Kidney (tissue), 14 donors: ENCODE results near the gene ARHGEF38. TPM values are rescaled to one million over a fixed set of nuclear protein-coding genes. Genes with fewer than 3 reads are reported as not detected.

Experiments
- DNase-seq, 5 donors: peaks; one replicate each; pipeline ENCODE4 v3.0.0-alpha.2; 2013 to 2020
- FAIRE-seq: peaks from 2 replicates; lab custom pipeline; 2012; peaks lifted over from hg19 to GRCh38; lab: Jason Lieb, UNC
- H3K27ac ChIP-seq, 2 donors: one replicate each; pipeline ENCODE4 v1.7.0; 2013; ENCODE audit warnings: low read depth in 2 of 2, low read length in 2 of 2, inconsistent platforms in 1 of 2
- H3K27me3 ChIP-seq: one replicate; pipeline ENCODE4 v1.7.1; 2013; ENCODE audit warnings: low read length, inconsistent platforms; ENCODE audit not compliant: control insufficient read depth, insufficient read depth
- H3K36me3 ChIP-seq, 3 donors: one replicate each; pipeline versions ENCODE4 v1.7.0 to v1.7.1; 2013; ENCODE audit warnings: low read length in 3 of 3, control low read depth in 1 of 3, inconsistent platforms in 1 of 3; ENCODE audit not compliant: insufficient read depth in 3 of 3, control insufficient read depth in 2 of 3
- H3K4me1 ChIP-seq, 3 donors: one replicate each; pipeline versions ENCODE4 v1.7.0 to v1.7.1; 2013; ENCODE audit warnings: low read length in 3 of 3, inconsistent platforms in 1 of 3, low read depth in 1 of 3; ENCODE audit not compliant: control insufficient read depth in 2 of 3, insufficient read depth in 2 of 3
- H3K4me3 ChIP-seq, 3 donors: one replicate each; pipeline versions ENCODE4 v1.7.0 to v1.8.1; 2013; ENCODE audit warnings: low read length in 3 of 3, control low read depth in 1 of 3, inconsistent platforms in 1 of 3
- H3K9ac ChIP-seq, 3 donors: one replicate each; pipeline versions ENCODE4 v1.7.0 to v1.7.1; 2013; ENCODE audit warnings: low read length in 3 of 3, control low read depth in 1 of 3, inconsistent platforms in 1 of 3
- H3K9me3 ChIP-seq, 3 donors: one replicate each; pipeline versions ENCODE4 v1.7.0 to v1.7.1; 2013; ENCODE audit warnings: low read length in 3 of 3, control low read depth in 1 of 3, inconsistent platforms in 1 of 3; ENCODE audit not compliant: control insufficient read depth in 2 of 3, insufficient read depth in 1 of 3
- CTCF ChIP-seq: IDR thresholded peaks from 3 replicates; pipeline ENCODE4 v1.5.1; 2012; ENCODE audit warnings: mild to moderate bottlenecking, moderate library complexity, borderline replicate concordance; ENCODE audit not compliant: insufficient read depth; ENCODE audit errors: extremely low read depth
- intact Hi-C: fragments of 100-400 bp; cut with DNase I; formaldehyde crosslinking; loops from one replicate; pipeline ENCODE4 v1.11.1; 2022
- polyA plus RNA-seq: library from polyadenylated mRNA; stranded (reverse); fragments of 350-450 nt; fragmentation: Illumina TruSeq; extraction: RNeasy Lipid Tissue Mini Kit (QIAGEN cat#74804); gene quantifications from one replicate; pipeline ENCODE4 v1.2.3, GENCODE V29; 2014; ENCODE audit warnings: low read depth, low replicate concordance; ENCODE audit not compliant: insufficient read depth
- total RNA-seq: library from RNA; stranded (reverse); fragmentation: NEBNext Ultra II Directional; extraction: Animal tissue kit (Norgen Biotek cat#: 25700); gene quantifications from one replicate; pipeline ENCODE4 v1.2.1, GENCODE V29; 2021
- donor health status: control.
- donor health status: control.
- donor health status: control.
- donor health status: control.
- donor health status: control.
- donor health status: DM: yes; HTN: yes; CAD: no.
- donor health status: Normal renal cell carcinoma (clear cell type).

ARHGEF38 gene
- total and polyA plus RNA-seq, 2 donors from 2014 or later, result 1.5 to 41.1 TPM

GRCh38 chr4:105568584-105568983 is 16.2 kb downstream of the ARHGEF38 start:
- FAIRE-seq (no peak), DNase-seq (no peak)
- TF ChIP-seq CTCF, result no peak
- H3K9me3 ChIP-seq, result no peaks in the 10 kb centered on the region
- intact Hi-C loops, result no loop called here
- H3K27ac ChIP-seq, result no peak overlapping the region
- no peaks in the 10 kb centered on the region for H3K36me3 ChIP-seq
- H3K9ac ChIP-seq, result no peak overlapping the region
- H3K27me3 ChIP-seq, result no peaks in the 10 kb centered on the region
- H3K4me1 ChIP-seq, result peaks cover 0 to 2% (median 0%) of the 10 kb centered on the region in 3 donors
- H3K4me3 ChIP-seq, result no peak overlapping the region

GRCh38 chr4:105569057-105569865 is 16.8 kb downstream of the ARHGEF38 start:
- intact Hi-C loops, result no loop called here
- Histone ChIP-seq H3K27me3 (no peaks in the 10 kb centered on the region), H3K27ac (peak overlapping the region in 1 of 2 donors; percentile 8), H3K9me3 (no peaks in the 10 kb centered on the region), H3K9ac (no peak overlapping the region), H3K4me1 (peaks cover 0 to 2% (median 0%) of the 10 kb centered on the region in 3 donors), H3K36me3 (no peaks in the 10 kb centered on the region), H3K4me3 (no peak overlapping the region)
- no peak for TF ChIP-seq CTCF
- FAIRE-seq (no peak), DNase-seq (peak in 1 of 5 donors; percentile 10)

GRCh38 chr4:105569866-105570236 is 17.4 kb downstream of the ARHGEF38 start:
- Histone ChIP-seq H3K9me3 (no peaks in the 10 kb centered on the region), H3K27ac (no peak overlapping the region), H3K9ac (no peak overlapping the region), H3K36me3 (no peaks in the 10 kb centered on the region), H3K27me3 (no peaks in the 10 kb centered on the region), H3K4me3 (no peak overlapping the region), H3K4me1 (peaks cover 0 to 2% (median 0%) of the 10 kb centered on the region in 3 donors)
- TF ChIP-seq CTCF, result no peak
- no peak for FAIRE-seq
- DNase-seq, result no peak
- intact Hi-C loops, result no loop called here
